Hepatocyte (in vitro differentiated cells): ENCODE measurements around the gene XPR1. TPM values are rescaled to one million over a fixed set of nuclear protein-coding genes. Genes with fewer than 3 reads are reported as not detected.

Source experiments
- DNase-seq: peaks from one replicate; pipeline ENCODE4 v3.0.0-alpha.2; 2016; ENCODE audit warnings: low spot score
- H2AFZ ChIP-seq: fragments of 200-600 bp; sonication (generic); 2 replicates; pipeline ENCODE4 v1.6.0; 2016; ENCODE audit warnings: antibody characterized with exemption, mild to moderate bottlenecking
- H3K27ac ChIP-seq: fragments of 200-600 bp; sonication (generic); 2 replicates; pipeline ENCODE4 v1.5.1; 2016; ENCODE audit warnings: mild to moderate bottlenecking
- H3K27me3 ChIP-seq: fragments of 200-600 bp; sonication (generic); 2 replicates; pipeline ENCODE4 v1.6.1; 2016
- H3K36me3 ChIP-seq: fragments of 200-600 bp; sonication (generic); replicated peaks from 2 replicates; pipeline ENCODE4 v1.5.1; 2016; ENCODE audit warnings: low read depth; ENCODE audit not compliant: insufficient read depth
- H3K4me1 ChIP-seq: fragments of 200-600 bp; sonication (generic); 2 replicates; pipeline ENCODE4 v1.5.1; 2016; ENCODE audit warnings: mild to moderate bottlenecking, moderate library complexity; ENCODE audit not compliant: insufficient read depth
- H3K4me2 ChIP-seq: fragments of 200-600 bp; sonication (generic); 2 replicates; pipeline ENCODE4 v1.6.0; 2016
- H3K4me3 ChIP-seq: fragments of 200-600 bp; sonication (generic); 2 replicates; pipeline ENCODE4 v1.5.1; 2016; ENCODE audit warnings: mild to moderate bottlenecking
- H3K79me2 ChIP-seq: fragments of 200-600 bp; sonication (generic); 2 replicates; pipeline ENCODE4 v1.6.0; 2017; ENCODE audit warnings: mild to moderate bottlenecking
- H3K9me2 ChIP-seq: fragments of 200-600 bp; sonication (generic); replicated peaks from 2 replicates; pipeline ENCODE4 v1.6.0; 2017; ENCODE audit warnings: mild to moderate bottlenecking; ENCODE audit not compliant: insufficient read depth
- H3K9me3 ChIP-seq: fragments of 200-600 bp; sonication (generic); 2 replicates; pipeline ENCODE4 v1.5.1; 2016; ENCODE audit warnings: low read depth, mild to moderate bottlenecking
- H4K20me1 ChIP-seq: fragments of 200-600 bp; sonication (generic); 2 replicates; pipeline ENCODE4 v1.6.0; 2016; ENCODE audit warnings: mild to moderate bottlenecking; ENCODE audit not compliant: insufficient read depth, poor library complexity, severe bottlenecking
- EZH2 ChIP-seq: fragments of 200-600 bp; sonication (generic); IDR thresholded peaks from 2 replicates; pipeline ENCODE4 v1.6.1; 2016; ENCODE audit warnings: antibody characterized with exemption, mild to moderate bottlenecking, borderline replicate concordance
- EZH2phosphoT487 ChIP-seq: fragments of 200-600 bp; sonication (generic); IDR thresholded peaks from one replicate; pipeline ENCODE4 v1.6.1; 2018; ENCODE audit warnings: antibody characterized with exemption, mild to moderate bottlenecking, low read depth, moderate library complexity; ENCODE audit not compliant: unreplicated experiment, severe bottlenecking
- WGBS: methylation state at CpG from one replicate; pipeline ENCODE4 v1.1.6; 2016; ENCODE audit warnings: low lambda C conversion rate; ENCODE audit errors: missing lambda C conversion rate; 5-methylcytosine and 5-hydroxymethylcytosine counted together
- polyA plus RNA-seq: library from polyadenylated mRNA; unstranded; fragments of >200 nt; fragmentation: Nextera tagmentation; extraction: Ambion mirVana; gene quantifications from 2 replicates; pipeline ENCODE4 v1.2.1, GENCODE V29; 2016
- total RNA-seq: library from RNA; depleted of rRNA; stranded (reverse); fragments of >200 nt; gene quantifications from 2 replicates; pipeline ENCODE4 v1.2.3, GENCODE V29; 2014
- TF ChIP-seq, protein P1 (sequence below): fragments of 200-600 bp; sonication (generic); IDR thresholded peaks from 2 replicates; pipeline ENCODE4 v1.5.1; 2016; ENCODE audit warnings: antibody characterized with exemption, mild to moderate bottlenecking; ENCODE audit not compliant: poor library complexity

XPR1 gene
- total and polyA plus RNA-seq, 2 experiments from 2014 or later = 18.2 to 41.5 TPM

DNA sequence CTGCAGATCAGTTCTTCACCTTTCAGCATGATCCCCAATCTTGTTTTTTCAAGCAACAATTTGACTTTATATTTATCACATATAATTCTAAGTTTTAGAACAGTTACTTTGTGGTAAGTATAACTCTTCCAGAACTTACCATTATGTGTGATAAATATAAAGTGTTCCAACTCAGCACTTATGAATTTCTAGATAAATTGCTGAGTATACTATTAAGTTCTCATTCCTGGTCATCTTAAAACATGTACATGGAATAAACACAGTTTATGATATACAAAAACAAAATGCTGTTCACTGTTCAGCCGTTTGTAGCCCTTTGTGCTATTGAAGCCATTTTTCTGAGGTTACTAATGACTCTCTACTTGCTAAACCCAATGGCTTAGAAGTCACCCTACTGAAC is 5.1 kb upstream of the XPR1 start:
- H3K4me1 ChIP-seq = no peaks in the 10 kb centered on the region
- no peak overlapping the region for H2AFZ ChIP-seq
- H4K20me1 ChIP-seq = no peaks in the 10 kb centered on the region
- H3K9me3 ChIP-seq = no peaks in the 10 kb centered on the region
- no peak overlapping the region for H3K4me2 ChIP-seq
- H3K27ac ChIP-seq = no peak overlapping the region
- no peaks in the 10 kb centered on the region for H3K36me3 ChIP-seq
- TF ChIP-seq EZH2 (no peak), EZH2phosphoT487 (no peak)
- TF ChIP-seq, protein P1, sequence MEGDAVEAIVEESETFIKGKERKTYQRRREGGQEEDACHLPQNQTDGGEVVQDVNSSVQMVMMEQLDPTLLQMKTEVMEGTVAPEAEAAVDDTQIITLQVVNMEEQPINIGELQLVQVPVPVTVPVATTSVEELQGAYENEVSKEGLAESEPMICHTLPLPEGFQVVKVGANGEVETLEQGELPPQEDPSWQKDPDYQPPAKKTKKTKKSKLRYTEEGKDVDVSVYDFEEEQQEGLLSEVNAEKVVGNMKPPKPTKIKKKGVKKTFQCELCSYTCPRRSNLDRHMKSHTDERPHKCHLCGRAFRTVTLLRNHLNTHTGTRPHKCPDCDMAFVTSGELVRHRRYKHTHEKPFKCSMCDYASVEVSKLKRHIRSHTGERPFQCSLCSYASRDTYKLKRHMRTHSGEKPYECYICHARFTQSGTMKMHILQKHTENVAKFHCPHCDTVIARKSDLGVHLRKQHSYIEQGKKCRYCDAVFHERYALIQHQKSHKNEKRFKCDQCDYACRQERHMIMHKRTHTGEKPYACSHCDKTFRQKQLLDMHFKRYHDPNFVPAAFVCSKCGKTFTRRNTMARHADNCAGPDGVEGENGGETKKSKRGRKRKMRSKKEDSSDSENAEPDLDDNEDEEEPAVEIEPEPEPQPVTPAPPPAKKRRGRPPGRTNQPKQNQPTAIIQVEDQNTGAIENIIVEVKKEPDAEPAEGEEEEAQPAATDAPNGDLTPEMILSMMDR = no peak
- 84% methylated on average over 1 of the region's 1 CpG for WGBS
- no peaks in the 10 kb centered on the region for H3K9me2 ChIP-seq
- no peak overlapping the region for H3K4me3 ChIP-seq
- H3K27me3 ChIP-seq = no peaks in the 10 kb centered on the region
- no peaks in the 10 kb centered on the region for H3K79me2 ChIP-seq
- DNase-seq = no peak

DNA sequence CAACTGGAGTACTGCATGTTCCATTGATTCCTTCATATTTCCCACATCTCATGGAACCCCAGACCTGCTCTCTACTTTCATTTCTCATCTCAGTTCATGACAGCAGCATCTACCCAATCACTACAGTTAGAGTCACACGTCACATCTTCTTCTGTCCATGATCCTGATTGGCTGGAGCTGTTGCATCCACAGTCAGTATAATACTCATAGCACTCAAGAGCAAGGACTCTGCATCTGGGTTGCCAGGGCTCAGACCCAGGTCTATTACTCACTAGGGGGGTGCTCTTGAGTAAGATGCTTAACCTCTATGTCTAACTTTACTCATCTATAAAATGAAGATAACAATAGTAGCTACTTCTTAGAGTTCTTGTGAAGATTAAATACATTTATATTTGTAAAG is 4.4 kb upstream of the XPR1 start:
- Histone ChIP-seq H3K4me3 (no peak overlapping the region), H2AFZ (no peak overlapping the region), H3K9me3 (no peaks in the 10 kb centered on the region), H3K27me3 (no peaks in the 10 kb centered on the region), H3K27ac (no peak overlapping the region), H3K4me2 (no peak overlapping the region), H3K36me3 (no peaks in the 10 kb centered on the region), H3K9me2 (no peaks in the 10 kb centered on the region), H3K4me1 (no peaks in the 10 kb centered on the region), H4K20me1 (no peaks in the 10 kb centered on the region), H3K79me2 (no peaks in the 10 kb centered on the region)
- no peak for DNase-seq
- WGBS = 100% methylated on average over 1 of the region's 1 CpG
- TF ChIP-seq EZH2phosphoT487 (no peak), EZH2 (no peak)
- TF ChIP-seq, protein P1 = no peak

DNA sequence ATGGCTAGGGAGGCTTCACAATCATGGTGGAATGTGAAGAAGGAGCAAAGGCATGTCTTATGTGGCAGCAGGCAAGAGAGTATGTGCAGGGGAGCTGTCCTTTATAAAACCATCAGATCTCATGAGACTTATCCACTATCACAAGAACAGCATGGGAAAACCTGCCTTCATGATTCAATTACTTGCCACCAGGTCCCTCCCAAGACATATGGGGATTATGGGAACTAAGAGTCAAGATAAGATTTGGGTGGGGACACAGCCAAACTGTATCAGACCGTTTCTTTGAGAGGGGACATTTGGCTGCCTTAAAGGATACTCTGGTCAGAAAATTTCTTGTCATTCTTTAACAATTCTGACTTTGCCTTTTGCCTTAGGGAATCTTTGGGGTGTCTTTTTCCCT is 3.2 kb upstream of the XPR1 start:
- H3K4me2 ChIP-seq = no peak overlapping the region
- H3K4me3 ChIP-seq = no peak overlapping the region
- peaks cover 12% of the 10 kb centered on the region for H3K79me2 ChIP-seq
- peaks cover 3% of the 10 kb centered on the region for H3K4me1 ChIP-seq
- no peaks in the 10 kb centered on the region for H3K27me3 ChIP-seq
- WGBS = 69% methylated on average over 1 of the region's 1 CpG
- no peak overlapping the region for H2AFZ ChIP-seq
- H3K36me3 ChIP-seq = no peaks in the 10 kb centered on the region
- no peak overlapping the region for H3K27ac ChIP-seq
- no peaks in the 10 kb centered on the region for H3K9me2 ChIP-seq
- TF ChIP-seq, protein P1 = no peak
- TF ChIP-seq EZH2phosphoT487 (no peak), EZH2 (no peak)
- H3K9me3 ChIP-seq = no peaks in the 10 kb centered on the region
- DNase-seq = no peak
- peaks cover 6% of the 10 kb centered on the region for H4K20me1 ChIP-seq
